Measurements from ENCODE around the gene UBQLN4. TPM values are rescaled to one million over a fixed set of nuclear protein-coding genes. Genes with fewer than 3 reads are reported as not detected.
"Not testable (repeated sequence)": the region's sequence is repeated elsewhere in the genome, so short reads cannot be mapped to it uniquely, and the experiment has no call there.

Gene UBQLN4
- total and polyA plus RNA-seq, 7 donors: 36.8 to 73.9 (median 55.5) TPM

DNA sequence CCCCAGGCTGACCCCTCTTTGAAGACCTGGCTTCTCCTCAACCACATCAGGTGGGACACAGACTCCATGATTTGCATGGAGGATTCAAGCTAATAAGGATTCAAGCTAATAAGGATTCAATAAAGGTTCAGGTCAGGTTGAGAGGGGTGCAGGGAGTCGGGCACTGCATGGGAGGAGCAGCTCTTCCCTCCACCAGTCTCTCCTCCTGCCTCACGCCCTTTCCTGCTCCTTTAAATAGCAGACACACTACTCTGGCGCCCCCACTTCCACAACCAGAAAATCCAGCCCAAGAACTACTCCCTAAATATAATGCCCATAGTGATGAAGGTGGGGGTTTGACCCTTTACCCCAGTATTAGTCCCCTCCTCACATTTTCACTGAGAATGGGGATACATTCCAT lies 21.6 kb upstream of the UBQLN4 start:
- DNase-seq: no peak
- intact Hi-C loops (cut with DNase I): no loop called here
- Histone ChIP-seq H3K36me3 (ENCODE audit: insufficient read depth in 1 of 2, low read depth in 1 of 2) (no peaks in the 10 kb centered on the region), H3K27me3 (ENCODE audit: insufficient read depth in 3 of 3, low read length in 2 of 3) (no peaks in the 10 kb centered on the region), H3K4me1 (no peaks in the 10 kb centered on the region), H3K4me3 (no peak overlapping the region), H3K27ac (no peak overlapping the region), H3K9me3 (no peaks in the 10 kb centered on the region)
- no peak for ATAC-seq
- TF ChIP-seq, protein P1, sequence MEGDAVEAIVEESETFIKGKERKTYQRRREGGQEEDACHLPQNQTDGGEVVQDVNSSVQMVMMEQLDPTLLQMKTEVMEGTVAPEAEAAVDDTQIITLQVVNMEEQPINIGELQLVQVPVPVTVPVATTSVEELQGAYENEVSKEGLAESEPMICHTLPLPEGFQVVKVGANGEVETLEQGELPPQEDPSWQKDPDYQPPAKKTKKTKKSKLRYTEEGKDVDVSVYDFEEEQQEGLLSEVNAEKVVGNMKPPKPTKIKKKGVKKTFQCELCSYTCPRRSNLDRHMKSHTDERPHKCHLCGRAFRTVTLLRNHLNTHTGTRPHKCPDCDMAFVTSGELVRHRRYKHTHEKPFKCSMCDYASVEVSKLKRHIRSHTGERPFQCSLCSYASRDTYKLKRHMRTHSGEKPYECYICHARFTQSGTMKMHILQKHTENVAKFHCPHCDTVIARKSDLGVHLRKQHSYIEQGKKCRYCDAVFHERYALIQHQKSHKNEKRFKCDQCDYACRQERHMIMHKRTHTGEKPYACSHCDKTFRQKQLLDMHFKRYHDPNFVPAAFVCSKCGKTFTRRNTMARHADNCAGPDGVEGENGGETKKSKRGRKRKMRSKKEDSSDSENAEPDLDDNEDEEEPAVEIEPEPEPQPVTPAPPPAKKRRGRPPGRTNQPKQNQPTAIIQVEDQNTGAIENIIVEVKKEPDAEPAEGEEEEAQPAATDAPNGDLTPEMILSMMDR (IDR thresholded peaks at IDR 0.05): no peak
- 40 to 76% (median 54%) methylated on average over 3 of the region's 3 CpGs for WGBS, 3 donors

- no peaks in the 10 kb centered on the region for H3K9me3 ChIP-seq
- H3K36me3 ChIP-seq (ENCODE audit: insufficient read depth in 1 of 2, low read depth in 1 of 2): no peaks in the 10 kb centered on the region
- no peak overlapping the region for H3K4me3 ChIP-seq
- 54 to 72% (median 62%) methylated on average over 7 to 8 of the region's 8 CpGs for WGBS, 3 donors
- DNase-seq (no peak), ATAC-seq (no peak)
- no peaks in the 10 kb centered on the region for H3K27me3 ChIP-seq (ENCODE audit: insufficient read depth in 3 of 3, low read length in 2 of 3)
- TF ChIP-seq, protein P1 (IDR thresholded peaks at IDR 0.05): no peak
- H3K4me1 ChIP-seq: no peaks in the 10 kb centered on the region
- H3K27ac ChIP-seq: no peak overlapping the region
- intact Hi-C loops (cut with DNase I): no loop called here
These were observed 21.1 kb upstream of the UBQLN4 start for GRCh38 chr1:156074661-156075060.

DNA sequence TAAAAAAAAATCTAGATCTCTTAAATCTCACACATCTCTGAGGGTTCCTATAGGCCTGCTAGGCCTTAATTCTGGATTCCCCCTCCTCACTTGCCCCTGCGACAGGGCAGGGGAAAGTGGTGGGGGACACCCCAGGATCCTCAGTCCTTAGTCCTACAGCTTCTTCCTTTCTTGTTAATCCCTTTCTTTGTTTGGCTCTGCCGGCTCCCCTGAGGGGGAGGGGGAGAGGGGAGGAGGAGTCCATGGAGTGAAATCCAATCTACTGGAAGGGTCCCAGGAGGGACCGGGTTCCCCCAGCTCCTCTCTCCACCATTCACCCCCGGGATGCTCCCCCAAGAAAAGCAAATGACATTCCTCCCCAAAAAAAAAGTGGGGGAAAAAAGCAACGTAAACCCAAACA lies 20.1 kb upstream of the UBQLN4 start:
- intact Hi-C loops (cut with DNase I): no loop called here
- no peak for DNase-seq
- WGBS, 3 donors: 36 to 46% (median 43%) methylated on average over 5 of the region's 5 CpGs

DNA sequence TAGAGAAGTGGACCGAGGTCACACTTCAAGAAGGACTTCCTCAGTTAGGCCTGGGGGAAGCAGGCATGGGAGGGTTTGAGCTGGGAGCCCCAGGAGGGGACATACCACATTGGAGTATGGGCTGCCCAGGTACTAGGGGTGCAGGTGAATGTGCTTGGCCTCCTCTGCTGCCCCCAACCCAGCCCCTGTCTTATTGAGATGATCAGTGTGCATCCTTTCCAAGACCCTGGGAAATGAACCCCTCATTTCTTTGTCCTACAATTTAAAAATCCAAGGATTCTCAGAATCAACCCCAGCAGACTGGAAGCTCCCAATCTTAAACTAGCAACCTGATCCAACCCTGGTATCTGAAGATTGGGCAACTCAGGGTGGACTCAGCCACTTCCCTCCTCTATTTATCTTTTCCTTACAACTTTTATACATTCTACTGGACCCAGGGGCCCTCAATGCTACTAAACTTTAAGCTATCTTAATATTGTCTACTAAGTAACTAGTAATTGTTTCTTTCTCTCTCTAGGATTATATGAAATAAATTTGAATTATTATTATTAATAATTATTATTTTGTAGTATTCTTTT lies 19.6 kb upstream of the UBQLN4 start:
- no peak overlapping the region for H3K27ac ChIP-seq
- WGBS, 3 donors: 0 to 32% (median 13%) methylated on average over 1 of the region's 1 CpG
- H3K4me3 ChIP-seq: no peak overlapping the region
- DNase-seq (no peak), ATAC-seq (no peak)
- H3K27me3 ChIP-seq (ENCODE audit: insufficient read depth in 3 of 3, low read length in 2 of 3): no peaks in the 10 kb centered on the region
- TF ChIP-seq, protein P1 (IDR thresholded peaks at IDR 0.05): no peak
- H3K36me3 ChIP-seq (ENCODE audit: insufficient read depth in 1 of 2, low read depth in 1 of 2): no peaks in the 10 kb centered on the region
- H3K9me3 ChIP-seq: no peaks in the 10 kb centered on the region
- intact Hi-C loops (cut with DNase I): no loop called here
- no peaks in the 10 kb centered on the region for H3K4me1 ChIP-seq

More for the DNA sequence above, 20.1 kb upstream of the UBQLN4 start:
- Histone ChIP-seq H3K4me3 (no peak overlapping the region), H3K36me3 (ENCODE audit: insufficient read depth in 1 of 2, low read depth in 1 of 2) (no peaks in the 10 kb centered on the region), H3K27ac (no peak overlapping the region), H3K9me3 (no peaks in the 10 kb centered on the region), H3K27me3 (ENCODE audit: insufficient read depth in 3 of 3, low read length in 2 of 3) (no peaks in the 10 kb centered on the region), H3K4me1 (no peaks in the 10 kb centered on the region)
- ATAC-seq: no peak
- TF ChIP-seq, protein P1 (IDR thresholded peaks at IDR 0.05): no peak

DNA sequence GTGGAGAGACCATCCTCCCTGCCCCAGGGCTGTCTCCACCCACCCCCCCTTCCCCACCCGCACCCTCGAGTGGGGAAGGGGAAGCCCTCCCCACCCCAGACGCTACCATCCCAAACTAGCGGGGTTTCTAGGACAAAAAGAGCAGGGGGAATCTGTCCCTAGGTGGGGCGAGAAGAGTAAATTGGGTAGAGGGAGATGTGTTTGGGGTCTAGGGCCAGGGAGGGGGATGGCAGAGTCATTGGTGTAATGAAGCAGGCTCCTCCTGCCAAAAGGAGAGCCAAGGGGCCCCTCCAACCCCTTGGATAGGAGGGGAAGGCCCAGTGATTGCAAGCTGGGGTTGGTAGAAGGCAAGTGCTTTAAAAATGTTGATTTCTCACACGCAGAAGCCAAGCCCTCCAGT lies 18.7 kb upstream of the UBQLN4 start:
- WGBS, 3 donors: 57 to 62% (median 60%) methylated on average over 6 of the region's 6 CpGs
- no peaks in the 10 kb centered on the region for H3K36me3 ChIP-seq (ENCODE audit: insufficient read depth in 1 of 2, low read depth in 1 of 2)
- H3K27me3 ChIP-seq (ENCODE audit: insufficient read depth in 3 of 3, low read length in 2 of 3): no peaks in the 10 kb centered on the region
- intact Hi-C loops (cut with DNase I): no loop called here
- no peak overlapping the region for H3K27ac ChIP-seq
- H3K9me3 ChIP-seq: no peaks in the 10 kb centered on the region
- no peak for ATAC-seq
- H3K4me3 ChIP-seq: no peak overlapping the region
- DNase-seq: no peak
- H3K4me1 ChIP-seq: no peaks in the 10 kb centered on the region
- TF ChIP-seq, protein P1 (IDR thresholded peaks at IDR 0.05): no peak

DNA sequence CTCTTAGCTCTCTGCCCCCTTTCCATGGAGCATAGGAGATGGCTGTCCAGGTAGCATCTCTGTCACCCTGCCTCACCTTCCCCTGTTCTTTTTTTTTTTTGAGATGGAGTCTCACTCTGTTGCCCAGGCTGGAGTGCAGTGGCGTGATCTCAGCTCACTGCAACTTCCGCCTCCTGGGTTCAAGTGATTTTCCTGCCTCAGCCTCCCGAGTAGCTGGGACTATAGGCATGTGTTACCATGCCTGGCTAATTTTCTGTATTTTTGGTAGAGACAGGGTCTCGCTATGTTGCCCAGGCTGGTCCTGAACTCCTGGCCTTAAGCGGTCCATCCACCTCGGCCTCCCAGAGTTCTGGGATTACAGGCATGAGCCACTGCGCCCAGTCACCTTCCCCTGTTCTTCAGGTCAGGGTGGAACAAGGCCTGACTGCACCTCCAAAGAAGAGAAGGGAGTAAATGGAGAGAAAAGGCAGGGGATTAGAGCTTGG lies 17.8 kb upstream of the UBQLN4 start:
- H3K36me3 ChIP-seq (ENCODE audit: insufficient read depth in 1 of 2, low read depth in 1 of 2); H3K9me3 ChIP-seq; H3K4me3 ChIP-seq; DNase-seq; ATAC-seq; intact Hi-C loops (cut with DNase I); H3K4me1 ChIP-seq; H3K27me3 ChIP-seq (ENCODE audit: insufficient read depth in 3 of 3, low read length in 2 of 3); H3K27ac ChIP-seq: not testable (repeated sequence)
- 88 to 91% (median 90%) methylated on average over 7 of the region's 7 CpGs for WGBS, 3 donors
